Stimulated activated naive CD4-positive, alpha-beta T cell treated with Interleukin-2 at 50 U/mL for 16 hours (primary cell): ENCODE results near the gene NXPH4.
A peak's percentile ranks its signal among the peaks of the same experiment; 100 is the strongest.

ENCODE experiments used
- DNase-seq: peaks from one replicate; lab custom pipeline; 2025; lab: John Stamatoyannopoulos, UW

The NXPH4 gene

GRCh38 chr12:57203791-57204190, 12.8 kb upstream of the NXPH4 start:
- DNase-seq: no peak

DNA sequence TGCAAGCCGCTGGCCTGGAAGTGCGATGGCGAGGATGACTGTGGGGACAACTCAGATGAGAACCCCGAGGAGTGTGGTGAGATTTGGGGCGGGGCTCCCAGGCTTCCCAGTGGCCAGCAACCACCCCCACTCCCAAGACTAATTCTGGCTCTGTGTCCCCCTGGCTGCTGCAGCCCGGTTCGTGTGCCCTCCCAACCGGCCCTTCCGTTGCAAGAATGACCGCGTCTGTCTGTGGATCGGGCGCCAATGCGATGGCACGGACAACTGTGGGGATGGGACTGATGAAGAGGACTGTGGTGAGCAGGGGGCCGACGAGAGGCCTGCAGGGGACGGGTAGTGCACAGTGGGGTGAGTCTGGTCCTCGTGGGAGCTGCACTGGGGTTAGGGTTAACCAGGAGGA, 12.1 kb upstream of the NXPH4 start:
- no peak for DNase-seq

GRCh38 chr12:57205186-57205585, 11.4 kb upstream of the NXPH4 start:
- DNase-seq: no peak

DNA sequence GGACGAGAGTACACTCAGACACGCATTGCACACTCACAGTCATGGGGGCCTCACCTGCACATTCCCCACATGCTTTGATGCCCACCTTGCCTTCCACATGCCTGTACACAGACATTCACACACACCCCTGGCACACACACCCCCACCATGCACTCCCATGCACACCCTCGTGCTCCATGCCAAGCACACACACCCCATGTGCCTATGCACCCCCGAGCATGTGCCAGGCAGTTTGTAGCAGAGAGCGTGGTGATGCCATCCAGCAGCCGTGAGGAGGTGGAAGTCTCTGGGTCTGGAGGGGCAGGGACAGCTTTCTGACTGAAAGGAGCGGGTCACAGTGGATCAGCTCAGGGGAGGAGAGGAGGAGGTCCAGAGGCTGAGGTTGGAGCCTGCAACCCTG, 10.7 kb upstream of the NXPH4 start:
- no peak for DNase-seq

DNA sequence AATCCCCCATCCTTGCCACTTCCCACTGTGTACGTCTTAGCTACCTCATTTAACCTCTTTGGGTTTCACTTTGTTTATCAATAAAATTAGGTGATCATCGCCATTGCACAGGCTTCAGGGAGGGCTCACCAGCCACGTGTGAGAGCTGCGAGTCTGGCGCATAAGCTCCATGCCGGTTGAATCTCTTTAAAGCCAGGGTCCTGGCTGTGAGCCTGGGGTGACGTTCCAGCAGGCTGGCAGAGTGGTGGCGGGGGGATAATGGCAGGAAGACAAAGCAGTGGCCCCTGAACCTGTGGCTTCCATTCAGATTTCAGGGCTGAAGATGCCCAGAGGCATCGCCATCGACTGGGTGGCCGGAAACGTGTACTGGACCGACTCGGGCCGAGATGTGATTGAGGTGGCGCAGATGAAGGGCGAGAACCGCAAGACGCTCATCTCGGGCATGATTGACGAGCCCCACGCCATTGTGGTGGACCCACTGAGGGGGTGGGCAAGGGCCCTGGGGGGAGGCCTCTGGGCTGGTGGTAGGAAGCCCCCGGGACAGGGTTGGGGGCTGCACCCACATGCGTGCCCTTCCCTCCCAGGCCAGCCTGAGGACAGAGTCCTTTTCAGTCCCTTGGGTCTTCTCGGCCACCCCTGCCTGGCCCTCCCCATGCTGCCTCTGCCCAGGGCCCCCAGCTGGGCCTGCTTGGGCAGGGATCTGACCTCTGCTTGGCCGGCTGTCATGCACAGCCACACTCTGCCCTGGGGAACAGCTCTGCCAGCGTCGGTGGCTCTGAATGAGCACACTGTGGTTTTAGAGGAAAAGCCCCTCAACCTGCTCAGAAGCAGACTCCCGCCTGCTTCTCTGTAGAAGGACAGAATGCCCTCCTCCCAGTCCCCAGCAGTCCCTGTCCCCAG, 8.6 kb upstream of the NXPH4 start:
- no peak for DNase-seq

DNA sequence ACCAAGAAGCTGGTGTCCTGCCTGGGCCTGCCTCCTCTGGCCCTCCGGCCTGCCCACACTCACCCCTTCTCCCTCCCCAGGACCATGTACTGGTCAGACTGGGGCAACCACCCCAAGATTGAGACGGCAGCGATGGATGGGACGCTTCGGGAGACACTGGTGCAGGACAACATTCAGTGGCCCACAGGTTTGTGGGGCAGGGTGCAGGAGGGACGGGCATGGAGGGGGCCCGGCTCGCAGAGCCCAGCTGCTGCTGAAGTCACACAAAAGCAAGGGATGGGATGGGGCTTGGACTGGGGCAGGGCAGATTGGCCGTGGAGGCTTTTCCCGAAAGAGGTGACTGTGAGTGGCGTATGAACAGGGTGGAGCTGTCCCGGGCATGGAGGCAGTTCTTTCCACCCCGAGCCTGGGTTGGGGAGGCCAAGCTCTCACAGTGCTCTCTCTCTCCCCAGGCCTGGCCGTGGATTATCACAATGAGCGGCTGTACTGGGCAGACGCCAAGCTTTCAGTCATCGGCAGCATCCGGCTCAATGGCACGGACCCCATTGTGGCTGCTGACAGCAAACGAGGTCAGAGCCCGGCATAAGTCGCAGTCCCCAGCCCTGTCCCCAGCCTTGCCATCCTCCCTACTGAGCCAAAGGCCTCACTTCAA, 7.8 kb upstream of the NXPH4 start:
- no peak for DNase-seq

DNA sequence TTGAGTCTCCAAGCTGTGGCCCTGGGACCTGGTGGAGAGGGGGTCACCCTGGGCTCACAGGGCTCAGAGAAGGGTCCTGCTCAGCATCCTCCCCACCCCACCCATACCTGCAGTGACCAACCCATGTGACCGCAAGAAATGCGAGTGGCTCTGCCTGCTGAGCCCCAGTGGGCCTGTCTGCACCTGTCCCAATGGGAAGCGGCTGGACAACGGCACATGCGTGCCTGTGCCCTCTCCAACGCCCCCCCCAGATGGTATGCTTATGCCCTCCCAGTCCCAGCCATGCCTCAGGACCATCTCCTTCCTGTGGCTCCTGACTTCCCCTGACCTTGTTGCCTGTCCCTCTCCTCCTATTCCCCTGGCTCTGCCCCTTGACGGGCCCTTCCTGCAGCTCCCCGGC, 6.7 kb upstream of the NXPH4 start:
- DNase-seq: no peak

GRCh38 chr12:57210461-57210860, 6.1 kb upstream of the NXPH4 start:
- DNase-seq: no peak

- no peak for DNase-seq
These were observed 5.5 kb upstream of the NXPH4 start for GRCh38 chr12:57210926-57211692.

GRCh38 chr12:57211791-57212700, 4.5 kb upstream of the NXPH4 start:
- DNase-seq: no peak

DNA sequence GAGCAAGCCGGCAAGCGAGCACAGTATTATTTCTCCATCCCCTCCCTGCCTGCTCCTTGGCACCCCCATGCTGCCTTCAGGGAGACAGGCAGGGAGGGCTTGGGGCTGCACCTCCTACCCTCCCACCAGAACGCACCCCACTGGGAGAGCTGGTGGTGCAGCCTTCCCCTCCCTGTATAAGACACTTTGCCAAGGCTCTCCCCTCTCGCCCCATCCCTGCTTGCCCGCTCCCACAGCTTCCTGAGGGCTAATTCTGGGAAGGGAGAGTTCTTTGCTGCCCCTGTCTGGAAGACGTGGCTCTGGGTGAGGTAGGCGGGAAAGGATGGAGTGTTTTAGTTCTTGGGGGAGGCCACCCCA, 3.9 kb upstream of the NXPH4 start:
- no peak for DNase-seq

- peak; percentile 77 for DNase-seq
These were observed 3.4 kb upstream of the NXPH4 start for GRCh38 chr12:57213058-57213715.

- DNase-seq: no peak
These were observed 2.7 kb upstream of the NXPH4 start for GRCh38 chr12:57213763-57214397.

DNA sequence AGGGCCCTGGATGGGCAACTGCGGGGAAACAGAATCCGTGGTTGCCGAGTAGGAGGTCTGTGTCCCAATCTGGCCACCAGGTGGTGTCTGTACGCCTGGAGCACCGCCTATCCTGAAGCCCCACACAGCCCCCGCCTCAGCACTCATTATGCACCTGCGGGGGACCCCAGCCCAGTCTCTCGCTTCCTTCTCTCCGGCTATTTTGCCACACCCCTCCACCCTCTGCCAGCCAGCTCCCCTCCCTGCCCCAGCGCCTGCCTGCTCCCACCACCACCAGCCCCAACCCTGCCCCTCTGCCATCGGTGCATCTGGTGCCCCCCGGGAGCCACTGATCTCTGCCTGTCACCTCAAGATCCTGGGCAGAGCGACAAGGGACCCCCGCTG, 2.2 kb upstream of the NXPH4 start:
- DNase-seq: peak; percentile 60

GRCh38 chr12:57215065-57215464, 1.5 kb upstream of the NXPH4 start:
- no peak for DNase-seq

DNA sequence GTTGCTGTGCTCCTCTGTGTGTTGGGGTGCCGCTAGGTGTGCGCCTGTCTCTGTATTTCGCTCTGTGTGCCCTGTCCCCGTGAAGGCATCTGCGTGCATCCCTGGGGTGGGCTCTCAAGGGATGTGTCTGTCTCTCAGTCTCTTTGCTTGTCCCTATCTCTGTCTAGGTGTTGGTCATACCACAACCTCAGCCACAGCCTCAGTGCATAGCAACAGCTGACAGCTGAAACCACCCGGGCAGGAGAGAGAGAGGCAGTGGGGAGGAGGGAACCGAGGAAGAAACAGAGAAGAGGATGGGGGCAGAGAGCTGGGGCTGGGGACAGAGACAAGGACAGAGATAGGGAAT, 953 bp upstream of the NXPH4 start:
- peak; percentile 25 for DNase-seq

- DNase-seq: peak; percentile 11
These were observed 606 bp downstream of the NXPH4 start for GRCh38 chr12:57216921-57217879.

GRCh38 chr12:57218030-57218853, 1.6 kb downstream of the NXPH4 start:
- no peak for DNase-seq
